Measurements from ENCODE around the gene HYDIN.
"Not testable (repeated sequence)": the region's sequence is repeated elsewhere in the genome, so short reads cannot be mapped to it uniquely, and the experiment has no call there.

HYDIN gene

GRCh38 chr16:71109656-71110208, 120.8 kb downstream of the HYDIN start:
- DNase-seq (ENCODE audit: low spot score): not testable (repeated sequence)

GRCh38 chr16:71105881-71106280, 124.6 kb downstream of the HYDIN start:
- not testable (repeated sequence) for DNase-seq (ENCODE audit: low spot score)

- not testable (repeated sequence) for DNase-seq (ENCODE audit: low spot score)
Observed at GRCh38 chr16:71083573-71083972, 146.9 kb downstream of the HYDIN start.

GRCh38 chr16:71080777-71081176, 149.7 kb downstream of the HYDIN start:
- DNase-seq (ENCODE audit: low spot score): not testable (repeated sequence)

GRCh38 chr16:71080262-71080661, 150.3 kb downstream of the HYDIN start:
- not testable (repeated sequence) for DNase-seq (ENCODE audit: low spot score)

GRCh38 chr16:71070651-71071050, 159.9 kb downstream of the HYDIN start:
- DNase-seq (ENCODE audit: low spot score): not testable (repeated sequence)

GRCh38 chr16:71069842-71070241, 160.7 kb downstream of the HYDIN start:
- not testable (repeated sequence) for DNase-seq (ENCODE audit: low spot score)

- DNase-seq (ENCODE audit: low spot score): not testable (repeated sequence)
Observed at GRCh38 chr16:71053897-71054609, 176.5 kb downstream of the HYDIN start.

- DNase-seq (ENCODE audit: low spot score): not testable (repeated sequence)
Observed at GRCh38 chr16:71050307-71050706, 180.2 kb downstream of the HYDIN start.

GRCh38 chr16:71039368-71040111, 191.0 kb downstream of the HYDIN start:
- not testable (repeated sequence) for DNase-seq (ENCODE audit: low spot score)

- DNase-seq (ENCODE audit: low spot score): not testable (repeated sequence)
Observed at GRCh38 chr16:71038421-71038820, 192.1 kb downstream of the HYDIN start.

- not testable (repeated sequence) for DNase-seq (ENCODE audit: low spot score)
Observed at GRCh38 chr16:71037987-71038386, 192.5 kb downstream of the HYDIN start.

GRCh38 chr16:71028032-71028727, 202.3 kb downstream of the HYDIN start:
- not testable (repeated sequence) for DNase-seq (ENCODE audit: low spot score)

GRCh38 chr16:71027511-71027910, 203.0 kb downstream of the HYDIN start:
- DNase-seq (ENCODE audit: low spot score): not testable (repeated sequence)

GRCh38 chr16:71023851-71024439, 206.6 kb downstream of the HYDIN start:
- DNase-seq (ENCODE audit: low spot score): not testable (repeated sequence)

- DNase-seq (ENCODE audit: low spot score): not testable (repeated sequence)
Observed at GRCh38 chr16:71021961-71022537, 208.5 kb downstream of the HYDIN start.

- not testable (repeated sequence) for DNase-seq (ENCODE audit: low spot score)
Observed at GRCh38 chr16:71019067-71019682, 211.3 kb downstream of the HYDIN start.

- not testable (repeated sequence) for DNase-seq (ENCODE audit: low spot score)
Observed at GRCh38 chr16:71015419-71015818, 215.1 kb downstream of the HYDIN start.

GRCh38 chr16:71009440-71010223, 220.9 kb downstream of the HYDIN start:
- DNase-seq (ENCODE audit: low spot score): not testable (repeated sequence)

GRCh38 chr16:71006516-71006915, 224.0 kb downstream of the HYDIN start:
- DNase-seq (ENCODE audit: low spot score): not testable (repeated sequence)
